Stomach (tissue), 4 donors: ENCODE results near the gene SPC24.

Experiments used
- EP300 ChIP-seq: sonication (generic); formaldehyde crosslinking; IDR thresholded peaks from one replicate; pipeline ENCODE4 v1.6.1; 2017; ENCODE audit warnings: antibody characterized with exemption
- POLR2A ChIP-seq, 4 donors: fragments of 450-650 bp; IDR thresholded peaks; one replicate each; pipeline ENCODE4 v1.6.1; 2016; ENCODE audit warnings: antibody characterized with exemption in 4 of 4, control low read depth in 2 of 4, mild to moderate bottlenecking in 1 of 4, moderate library complexity in 1 of 4
- POLR2AphosphoS5 ChIP-seq, 3 donors: sonication (generic); formaldehyde crosslinking; IDR thresholded peaks; one replicate each; pipeline ENCODE4 v1.6.1; 2016; ENCODE audit warnings: antibody characterized with exemption in 3 of 3
- TF ChIP-seq, protein P1 (sequence below), 7 experiments: fragments of 450-650 bp in 4 of 7; fragments of 200-600 bp in 3 of 7; sonication (generic) in 3 of 7; IDR thresholded peaks; one replicate each; pipeline ENCODE4 v1.5.1; 2016 to 2019; ENCODE audit warnings: antibody characterized with exemption in 7 of 7, control low read depth in 2 of 7, mild to moderate bottlenecking in 1 of 7

DNA sequence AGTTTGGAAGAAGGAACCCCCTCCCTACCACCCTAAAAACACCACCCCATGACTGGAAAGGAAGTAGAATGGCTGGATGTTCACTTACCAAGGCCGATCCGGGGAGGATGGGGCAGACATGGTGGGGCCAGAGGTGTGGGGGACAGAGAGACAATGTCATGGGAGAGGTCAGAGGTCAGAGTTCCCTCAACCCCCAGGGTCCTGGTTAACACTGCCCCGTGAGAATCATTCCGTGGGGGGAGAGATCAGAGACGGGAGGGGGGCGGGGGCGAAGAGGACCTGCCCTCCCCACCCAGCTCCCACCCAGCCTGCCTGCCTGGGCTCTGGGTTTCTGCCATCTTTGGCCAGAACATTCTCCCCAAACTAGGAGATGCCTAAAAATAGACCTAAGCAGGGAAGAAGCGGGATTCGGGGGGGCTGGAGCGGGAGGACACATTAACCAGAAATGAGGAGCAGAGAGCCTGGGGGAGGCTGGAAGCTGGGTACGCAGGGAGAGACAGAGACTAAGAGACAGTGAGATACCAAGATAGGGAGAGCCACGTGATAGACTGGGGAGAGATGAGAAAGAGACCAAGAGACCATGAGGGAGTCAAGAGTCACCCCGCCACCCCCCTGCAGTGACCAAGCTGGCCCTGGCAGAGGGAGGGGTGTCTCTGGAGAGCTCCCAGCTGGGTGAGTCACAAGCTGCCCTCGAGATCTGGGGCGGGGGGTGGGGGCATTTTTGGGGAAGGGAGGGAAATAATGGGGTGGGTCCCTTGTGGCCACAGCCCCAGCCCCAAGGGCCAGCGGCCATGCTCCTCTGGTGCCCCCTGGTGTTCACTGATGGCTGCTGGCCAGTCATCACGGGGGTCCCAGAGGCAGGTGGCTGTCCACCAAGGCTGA lies 47.9 kb upstream of the SPC24 start:
- no peak for TF ChIP-seq EP300
- no peak for TF ChIP-seq POLR2A (IDR thresholded peaks at IDR 0.05)
- peak in 1 of 3 donors; percentile 52 for TF ChIP-seq POLR2AphosphoS5 (IDR thresholded peaks at IDR 0.05)
- TF ChIP-seq, protein P1, sequence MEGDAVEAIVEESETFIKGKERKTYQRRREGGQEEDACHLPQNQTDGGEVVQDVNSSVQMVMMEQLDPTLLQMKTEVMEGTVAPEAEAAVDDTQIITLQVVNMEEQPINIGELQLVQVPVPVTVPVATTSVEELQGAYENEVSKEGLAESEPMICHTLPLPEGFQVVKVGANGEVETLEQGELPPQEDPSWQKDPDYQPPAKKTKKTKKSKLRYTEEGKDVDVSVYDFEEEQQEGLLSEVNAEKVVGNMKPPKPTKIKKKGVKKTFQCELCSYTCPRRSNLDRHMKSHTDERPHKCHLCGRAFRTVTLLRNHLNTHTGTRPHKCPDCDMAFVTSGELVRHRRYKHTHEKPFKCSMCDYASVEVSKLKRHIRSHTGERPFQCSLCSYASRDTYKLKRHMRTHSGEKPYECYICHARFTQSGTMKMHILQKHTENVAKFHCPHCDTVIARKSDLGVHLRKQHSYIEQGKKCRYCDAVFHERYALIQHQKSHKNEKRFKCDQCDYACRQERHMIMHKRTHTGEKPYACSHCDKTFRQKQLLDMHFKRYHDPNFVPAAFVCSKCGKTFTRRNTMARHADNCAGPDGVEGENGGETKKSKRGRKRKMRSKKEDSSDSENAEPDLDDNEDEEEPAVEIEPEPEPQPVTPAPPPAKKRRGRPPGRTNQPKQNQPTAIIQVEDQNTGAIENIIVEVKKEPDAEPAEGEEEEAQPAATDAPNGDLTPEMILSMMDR (IDR thresholded peaks at IDR 0.05), result peak in 5 of 7 experiments; percentile 70 to 91 (median 82)
